IMR-90 (cell line): Measurements from ENCODE around the gene FLVCR1. TPM values are rescaled to one million over a fixed set of nuclear protein-coding genes. Genes with fewer than 3 reads are reported as not detected.

ENCODE experiments used
- ATAC-seq: fragments of 200-7000 bp; cut with Tn5 transposase; 2 replicates; pipeline ENCODE4 v1.9.1; 2020; ENCODE audit warnings: low read depth, mild to moderate bottlenecking, moderate library complexity
- BruUV-seq: library from RNA; stranded (reverse); fragments of 400-500 nt; replicated peaks from 2 replicates; lab custom pipeline; 2021; lab: Mats Ljungman, UMichigan
- CTCF ChIA-PET: fragments of 300-600 bp; formaldehyde crosslinking; extraction: SDS; loops from one replicate; lab custom pipeline; 2021; ENCODE audit warnings: antibody characterized with exemption; lab: Yijun Ruan, JAX
- POLR2A ChIA-PET: fragments of 300-600 bp; sonication (Branson Sonifier 250); formaldehyde crosslinking; loops from one replicate; lab custom pipeline; 2022; ENCODE audit warnings: antibody characterized with exemption; ENCODE audit not compliant: unreplicated experiment; lab: Charles Lee
- DNase-seq: peaks from one replicate; pipeline ENCODE4 v3.0.0; 2013
- H2AFZ ChIP-seq: replicated peaks from 2 replicates; pipeline ENCODE3; 2013; ENCODE audit warnings: low read length, mild to moderate bottlenecking; ENCODE audit not compliant: poor library complexity
- H2AK5ac ChIP-seq: 2 replicates; pipeline ENCODE4 v1.6.1; 2013; ENCODE audit warnings: low read depth, low read length, inconsistent platforms
- H2AK9ac ChIP-seq: replicated peaks from 2 replicates; pipeline ENCODE3; 2013; ENCODE audit warnings: mild to moderate bottlenecking, low read depth, low read length, moderate library complexity; ENCODE audit not compliant: poor library complexity
- H2BK120ac ChIP-seq: 2 replicates; pipeline ENCODE4 v1.6.1; 2013; ENCODE audit warnings: low read depth, low read length, inconsistent platforms
- H2BK15ac ChIP-seq: 3 replicates; pipeline ENCODE4 v1.6.1; 2013; ENCODE audit warnings: low read depth, low read length, inconsistent platforms
- H2BK20ac ChIP-seq: 2 replicates; pipeline ENCODE4 v1.6.1; 2013; ENCODE audit warnings: low read depth, mild to moderate bottlenecking, inconsistent platforms, low read length, moderate library complexity
- H2BK5ac ChIP-seq: 2 replicates; pipeline ENCODE4 v1.6.1; 2013; ENCODE audit warnings: mild to moderate bottlenecking, low read depth, low read length, inconsistent platforms; ENCODE audit not compliant: poor library complexity, severe bottlenecking
- H3K14ac ChIP-seq: replicated peaks from 2 replicates; pipeline ENCODE4 v1.6.1; 2013; ENCODE audit warnings: low read depth, low read length, inconsistent platforms
- H3K18ac ChIP-seq: 2 replicates; pipeline ENCODE4 v1.6.1; 2013; ENCODE audit warnings: low read depth, low read length, control low read depth
- H3K23ac ChIP-seq: 2 replicates; pipeline ENCODE4 v1.6.1; 2013; ENCODE audit warnings: low read depth, low read length, inconsistent platforms
- H3K27ac ChIP-seq: 2 replicates; pipeline ENCODE4 v1.5.1; 2013; ENCODE audit warnings: mild to moderate bottlenecking, control low read depth, low read length; ENCODE audit not compliant: insufficient read depth
- H3K27me3 ChIP-seq: 2 replicates; pipeline ENCODE4 v1.6.1; 2013; ENCODE audit warnings: low read length; ENCODE audit not compliant: control insufficient read depth, insufficient read depth
- H3K36me3 ChIP-seq: 2 replicates; pipeline ENCODE4 v1.6.1; 2013; ENCODE audit warnings: low read length, mixed read lengths; ENCODE audit not compliant: control insufficient read depth, insufficient read depth
- H3K4ac ChIP-seq: 2 replicates; pipeline ENCODE4 v1.6.1; 2013; ENCODE audit warnings: low read depth, low read length, inconsistent platforms
- H3K4me1 ChIP-seq: 2 replicates; pipeline ENCODE4 v1.6.1; 2013; ENCODE audit warnings: low read length, mixed read lengths; ENCODE audit not compliant: control insufficient read depth, insufficient read depth
- H3K4me2 ChIP-seq: 2 replicates; pipeline ENCODE4 v1.6.1; 2013; ENCODE audit warnings: low read depth, mild to moderate bottlenecking, control low read depth, low read length, moderate library complexity
- H3K4me3 ChIP-seq: 2 replicates; pipeline ENCODE4 v1.5.1; 2013; ENCODE audit warnings: low read depth, mild to moderate bottlenecking, control low read depth, low read length, moderate library complexity; ENCODE audit not compliant: insufficient read depth
- H3K56ac ChIP-seq: 2 replicates; pipeline ENCODE4 v1.6.1; 2013; ENCODE audit warnings: low read length, inconsistent platforms; ENCODE audit not compliant: insufficient read depth; ENCODE audit errors: extremely low read depth
- H3K79me1 ChIP-seq, 2 experiments: 2 replicates each; pipeline ENCODE4 v1.6.1; 2013; ENCODE audit warnings: low read length in 2 of 2, inconsistent platforms in 1 of 2, low read depth in 1 of 2
- H3K9ac ChIP-seq: 2 replicates; pipeline ENCODE4 v1.6.1; 2013; ENCODE audit warnings: low read depth, low read length, control low read depth
- H3K9me1 ChIP-seq: 2 replicates; pipeline ENCODE4 v1.6.1; 2013; ENCODE audit warnings: low read length, inconsistent platforms; ENCODE audit not compliant: insufficient read depth
- H3K9me3 ChIP-seq: 2 replicates; pipeline ENCODE4 v1.6.1; 2013; ENCODE audit warnings: low read length; ENCODE audit not compliant: control insufficient read depth, insufficient read depth
- H4K20me1 ChIP-seq: 2 replicates; pipeline ENCODE4 v1.6.1; 2013; ENCODE audit warnings: low read length, inconsistent platforms; ENCODE audit not compliant: insufficient read depth
- H4K5ac ChIP-seq: 2 replicates; pipeline ENCODE4 v1.6.1; 2013; ENCODE audit warnings: mild to moderate bottlenecking, low read depth, low read length, control low read depth
- H4K8ac ChIP-seq, 2 experiments: 2 replicates each; pipeline ENCODE4 v1.6.1; 2013; ENCODE audit warnings: low read depth in 2 of 2, low read length in 2 of 2, control low read depth in 1 of 2, inconsistent platforms in 1 of 2
- H4K91ac ChIP-seq: 2 replicates; pipeline ENCODE4 v1.6.1; 2013; ENCODE audit warnings: low read depth, low read length, inconsistent platforms; ENCODE audit not compliant: insufficient read depth
- BHLHE40 ChIP-seq: fragments of 150-350 bp; IDR thresholded peaks from 2 replicates; pipeline ENCODE4 v1.6.1; 2016; ENCODE audit warnings: mild to moderate bottlenecking, low read depth, low read length
- CEBPB ChIP-seq: IDR thresholded peaks from 2 replicates; pipeline ENCODE4 v1.6.1; 2012; ENCODE audit warnings: low read depth, low read length, improper control_type of control experiment
- CTCF ChIP-seq: conservative IDR thresholded peaks from 2 replicates; pipeline ENCODE4 v1.5.1; 2012; ENCODE audit warnings: mild to moderate bottlenecking, low read depth, low read length, improper control_type of control experiment
- FOS ChIP-seq: fragments of 150-350 bp; IDR thresholded peaks from 2 replicates; pipeline ENCODE4 v1.6.1; 2016; ENCODE audit warnings: low read depth, low read length
- MXI1 ChIP-seq: IDR thresholded peaks from 2 replicates; pipeline ENCODE4 v1.6.1; 2012; ENCODE audit warnings: low read depth, mild to moderate bottlenecking, low read length, moderate library complexity, borderline replicate concordance
- NFE2L2 ChIP-seq: fragments of 150-350 bp; IDR thresholded peaks from 2 replicates; pipeline ENCODE4 v1.6.1; 2016; ENCODE audit warnings: low read depth, mild to moderate bottlenecking, low read length
- POLR2A ChIP-seq: IDR thresholded peaks from 2 replicates; pipeline ENCODE4 v1.6.1; 2012; ENCODE audit warnings: mild to moderate bottlenecking, low read depth, low read length
- RFX5 ChIP-seq: IDR thresholded peaks from 2 replicates; pipeline ENCODE4 v1.8.0; 2012; ENCODE audit warnings: low read depth, mild to moderate bottlenecking, low read length, moderate library complexity
- USF2 ChIP-seq: fragments of 150-350 bp; IDR thresholded peaks from 2 replicates; pipeline ENCODE4 v1.6.1; 2017; ENCODE audit warnings: mild to moderate bottlenecking, antibody characterized with exemption, low read length, low read depth
- WGBS, 2 experiments: methylation state at CpG; one replicate each; pipeline versions ENCODE4 v1.1.5 to v1.1.7; 2013; ENCODE audit warnings: missing lambda C conversion rate in 2 of 2; ENCODE audit not compliant: insufficient read length in 1 of 2; ENCODE audit errors: extremely low coverage in 2 of 2; 5-methylcytosine and 5-hydroxymethylcytosine counted together
- dilution Hi-C: fragments of 300-500 bp; cut with HindIII; formaldehyde crosslinking; loops from one replicate; pipeline ENCODE4 v1.14.3; 2018; ENCODE audit warnings: low sequenced_read_pairs; ENCODE audit not compliant: unreplicated experiment
- in situ Hi-C: fragments of 300-500 bp; cut with MboI; formaldehyde crosslinking; loops from 3 replicates; pipeline ENCODE4 v1.14.3; 2019; ENCODE audit warnings: low sequenced_read_pairs, inconsistent platforms, mixed read lengths
- intact Hi-C: fragments of 100-400 bp; cut with micrococcal nuclease; formaldehyde crosslinking; loops from 2 replicates; pipeline ENCODE4 v1.10.0; 2022
- polyA plus RNA-seq, 3 experiments: library from polyadenylated mRNA; depleted of rRNA; stranded (reverse); fragments of >200 nt; gene quantifications; 2 replicates each; pipeline ENCODE4 v1.2.3, GENCODE V29; 2012; ENCODE audit warnings: low replicate concordance in 1 of 3
- total RNA-seq: library from RNA; depleted of rRNA; stranded (reverse); fragments of >200 nt; gene quantifications from 2 replicates; pipeline ENCODE4 v1.2.3, GENCODE V29; 2012

The FLVCR1 gene
- total and polyA plus RNA-seq, 2 of the 4 experiments (the other 2 are of a cell fraction), result 2.4 to 3.9 TPM

- DNase-seq (no peak), ATAC-seq (no peak)
- Histone ChIP-seq H3K4ac (no peak overlapping the region), H3K27ac (no peak overlapping the region), H3K36me3 (peaks cover 9% of the 10 kb centered on the region), H4K91ac (no peak overlapping the region), H3K18ac (no peak overlapping the region), H3K4me2 (no peak overlapping the region), H3K56ac (no peak overlapping the region), H3K79me1 (no peaks in the 10 kb centered on the region), H2AK9ac (no peak overlapping the region), H3K9me1 (no peaks in the 10 kb centered on the region), H4K5ac (no peak overlapping the region), H2AFZ (no peak overlapping the region), H2BK20ac (no peak overlapping the region), H3K4me1 (no peaks in the 10 kb centered on the region), H2BK5ac (no peak overlapping the region), H3K9ac (no peak overlapping the region), H3K4me3 (no peak overlapping the region), H3K9me3 (peaks cover 10% of the 10 kb centered on the region), H4K8ac (no peak overlapping the region), H4K20me1 (no peaks in the 10 kb centered on the region), H3K14ac (no peak overlapping the region), H2BK15ac (no peak overlapping the region), H3K27me3 (peaks cover under 1% of the 10 kb centered on the region; the same call in 1 of the 2 replicates), H2AK5ac (no peak overlapping the region), H3K23ac (no peak overlapping the region), H2BK120ac (no peak overlapping the region)
- CTCF ChIA-PET, result no interaction called here
- POLR2A ChIA-PET, result no interaction called here
- in situ Hi-C loops, result no loop called here
- dilution Hi-C loops, result no loop called here
- BruUV-seq, result no TSS peak
- intact Hi-C loops, result no loop called here
- no peak for TF ChIP-seq NFE2L2
- no peak for TF ChIP-seq RFX5
- TF ChIP-seq FOS, result no peak
- no peak for TF ChIP-seq POLR2A
- no peak for TF ChIP-seq USF2
- no peak for TF ChIP-seq BHLHE40
- no peak for TF ChIP-seq MXI1
- no peak for TF ChIP-seq CEBPB
- no peak for TF ChIP-seq CTCF
- WGBS, 2 experiments, result no CpG with 5 or more reads among the region's 3 CpGs
Measured at GRCh38 chr1:212902054-212902453, 44.0 kb downstream of the FLVCR1 start.
